ENCODE measurements around the gene SKIC8.

SKIC8 gene

GRCh38 chr15:78272316-78272715, 27.1 kb downstream of the SKIC8 start:
- Histone ChIP-seq H3K27ac (no peak overlapping the region), H4K20me1 (ENCODE audit: insufficient read depth) (no peaks in the 10 kb centered on the region), H3K9ac (no peak overlapping the region), H3K4me3 (IDR thresholded peaks at IDR 0.05; ENCODE audit: insufficient read depth, low read depth, low read length) (no peak overlapping the region), H3K4me1 (ENCODE audit: low read depth, poor library complexity, severe bottlenecking) (no peaks in the 10 kb centered on the region), H3K79me2 (ENCODE audit: insufficient read depth, low read depth) (no peaks in the 10 kb centered on the region), H2AFZ (ENCODE audit: low read depth) (no peak overlapping the region), H3K27me3 (ENCODE audit: insufficient read depth, low read depth) (no peaks in the 10 kb centered on the region), H3K4me2 (no peak overlapping the region), H3K36me3 (ENCODE audit: insufficient read depth) (no peaks in the 10 kb centered on the region)
- TF ChIP-seq CTCF (conservative IDR thresholded peaks at IDR 0.05; ENCODE audit: low read depth, low read length) = no peak

- no peak overlapping the region for H3K4me2 ChIP-seq
- no peak overlapping the region for H2AFZ ChIP-seq (ENCODE audit: low read depth)
- H3K4me1 ChIP-seq (ENCODE audit: low read depth, poor library complexity, severe bottlenecking) = no peaks in the 10 kb centered on the region
- H3K9ac ChIP-seq = no peak overlapping the region
- no peak overlapping the region for H3K4me3 ChIP-seq (IDR thresholded peaks at IDR 0.05; ENCODE audit: insufficient read depth, low read depth, low read length)
- no peaks in the 10 kb centered on the region for H3K79me2 ChIP-seq (ENCODE audit: insufficient read depth, low read depth)
- H4K20me1 ChIP-seq (ENCODE audit: insufficient read depth) = no peaks in the 10 kb centered on the region
- no peaks in the 10 kb centered on the region for H3K36me3 ChIP-seq (ENCODE audit: insufficient read depth)
- no peak for TF ChIP-seq CTCF (conservative IDR thresholded peaks at IDR 0.05; ENCODE audit: low read depth, low read length)
- no peaks in the 10 kb centered on the region for H3K27me3 ChIP-seq (ENCODE audit: insufficient read depth, low read depth)
- no peak overlapping the region for H3K27ac ChIP-seq
These were observed 32.6 kb downstream of the SKIC8 start for GRCh38 chr15:78266806-78267205.

- Histone ChIP-seq H3K4me1 (ENCODE audit: low read depth, poor library complexity, severe bottlenecking) (no peaks in the 10 kb centered on the region), H2AFZ (ENCODE audit: low read depth) (no peak overlapping the region), H3K4me3 (IDR thresholded peaks at IDR 0.05; ENCODE audit: insufficient read depth, low read depth, low read length) (no peak overlapping the region), H3K36me3 (ENCODE audit: insufficient read depth) (no peaks in the 10 kb centered on the region), H3K9ac (no peak overlapping the region), H4K20me1 (ENCODE audit: insufficient read depth) (no peaks in the 10 kb centered on the region), H3K79me2 (ENCODE audit: insufficient read depth, low read depth) (no peaks in the 10 kb centered on the region), H3K4me2 (no peak overlapping the region), H3K27me3 (ENCODE audit: insufficient read depth, low read depth) (no peaks in the 10 kb centered on the region), H3K27ac (no peak overlapping the region)
- no peak for TF ChIP-seq CTCF (conservative IDR thresholded peaks at IDR 0.05; ENCODE audit: low read depth, low read length)
These were observed 33.2 kb downstream of the SKIC8 start for GRCh38 chr15:78266229-78266628.

GRCh38 chr15:78265752-78266224, 33.6 kb downstream of the SKIC8 start:
- Histone ChIP-seq H3K9ac (no peak overlapping the region), H3K79me2 (ENCODE audit: insufficient read depth, low read depth) (no peaks in the 10 kb centered on the region)

More at GRCh38 chr15:78265752-78266224, 33.6 kb downstream of the SKIC8 start:
- Histone ChIP-seq H3K36me3 (ENCODE audit: insufficient read depth) (no peaks in the 10 kb centered on the region), H2AFZ (ENCODE audit: low read depth) (no peak overlapping the region), H3K4me3 (IDR thresholded peaks at IDR 0.05; ENCODE audit: insufficient read depth, low read depth, low read length) (no peak overlapping the region), H3K4me2 (no peak overlapping the region), H3K4me1 (ENCODE audit: low read depth, poor library complexity, severe bottlenecking) (no peaks in the 10 kb centered on the region), H4K20me1 (ENCODE audit: insufficient read depth) (no peaks in the 10 kb centered on the region), H3K27me3 (ENCODE audit: insufficient read depth, low read depth) (no peaks in the 10 kb centered on the region), H3K27ac (no peak overlapping the region)
- TF ChIP-seq CTCF (conservative IDR thresholded peaks at IDR 0.05; ENCODE audit: low read depth, low read length) = no peak

Data from KMS-11 (cell line).